ENCODE data around the gene RPL6.

GRCh38 chr12:112422531-112422930 lies 13.1 kb upstream of the RPL6 start:
- no peak for TF ChIP-seq CTCF (conservative IDR thresholded peaks at IDR 0.05; ENCODE audit: low read depth in 2 of 2)
- TF ChIP-seq EZH2 (IDR thresholded peaks at IDR 0.05; ENCODE audit: low read depth, unreplicated experiment): no peak
- TF ChIP-seq ETS1 (IDR thresholded peaks at IDR 0.05): no peak
- no peak for TF ChIP-seq EZH2phosphoT487 (IDR thresholded peaks at IDR 0.05; ENCODE audit: unreplicated experiment)
- no peak for TF ChIP-seq JUNB (IDR thresholded peaks at IDR 0.05; ENCODE audit: unreplicated experiment)
- no peak for TF ChIP-seq POLR2AphosphoS5 (IDR thresholded peaks at IDR 0.05; ENCODE audit: low read depth)
- TF ChIP-seq CREB1 (CRISPR knock-in tag; IDR thresholded peaks at IDR 0.05; ENCODE audit: low read depth): no peak
- TF ChIP-seq NANOG (IDR thresholded peaks at IDR 0.05; ENCODE audit: borderline replicate concordance): no peak
- TF ChIP-seq REST (IDR thresholded peaks at IDR 0.05; ENCODE audit: unreplicated experiment): no peak
- no peak for TF ChIP-seq ZNF462 (CRISPR knock-in tag; IDR thresholded peaks at IDR 0.05)

All from GM23338 (cell line).